Activated T-helper 1 cell treated with anti-CD3 and anti-CD28 coated beads, Interleukin-2, amount 50 U/mL, for 16 hours (primary cell): ENCODE data around the gene FBXL13.
"Not testable (repeated sequence)": the region's sequence is repeated elsewhere in the genome, so short reads cannot be mapped to it uniquely, and the experiment has no call there.

ENCODE experiments used
- DNase-seq, 2 donors: peaks; one replicate each; pipeline ENCODE4 v3.0.0-alpha.2; 2020; ENCODE audit warnings: low read depth in 1 of 2, low spot score in 1 of 2

FBXL13 gene

DNA sequence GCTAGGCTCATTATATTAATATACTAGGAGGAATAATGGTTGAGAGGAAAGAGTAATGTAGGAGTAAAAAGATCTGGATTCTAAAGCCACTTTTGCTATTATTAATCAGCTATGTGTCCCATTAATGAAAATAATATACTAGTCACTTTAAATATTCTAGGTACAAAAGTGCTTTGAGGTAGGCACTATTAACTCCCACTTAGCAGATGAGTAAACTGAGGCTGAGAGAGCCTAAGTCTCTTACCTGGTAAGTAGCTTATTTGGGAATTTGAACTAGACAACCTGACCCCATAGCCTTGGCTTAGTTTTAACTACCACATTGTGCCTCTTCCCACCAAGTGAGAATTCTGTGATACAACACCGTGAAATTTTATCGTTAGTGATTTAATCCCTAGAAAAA lies 6.3 kb upstream of the FBXL13 start:
- no peak for DNase-seq

DNA sequence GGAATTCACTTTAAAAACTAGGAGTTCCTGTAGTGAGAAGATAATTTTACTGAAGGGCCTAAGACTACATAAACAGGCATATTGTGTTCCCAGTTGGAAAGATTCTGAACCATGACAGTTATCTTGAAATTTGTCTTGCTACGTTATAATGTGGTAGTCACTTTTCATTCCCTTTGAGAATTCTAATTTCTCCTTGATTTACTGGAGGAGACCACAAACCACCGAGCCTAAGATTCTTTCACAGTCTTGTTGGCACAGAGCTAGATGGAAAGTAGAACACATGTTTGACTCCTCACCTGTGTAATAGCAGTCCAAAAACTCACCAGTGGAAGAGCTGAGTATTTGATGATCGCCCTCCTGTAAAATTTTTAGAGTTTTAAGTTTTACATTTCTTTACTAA lies 5.2 kb upstream of the FBXL13 start:
- DNase-seq: no peak

GRCh38 chr7:103078226-103078625 lies 3.6 kb upstream of the FBXL13 start:
- not testable (repeated sequence) for DNase-seq

GRCh38 chr7:103077318-103077717 lies 2.7 kb upstream of the FBXL13 start:
- DNase-seq: no peak

GRCh38 chr7:103076764-103077163 lies 2.2 kb upstream of the FBXL13 start:
- DNase-seq: no peak

GRCh38 chr7:103075337-103075918 lies 832 bp upstream of the FBXL13 start:
- peak; percentile 25 to 59 for DNase-seq

DNA sequence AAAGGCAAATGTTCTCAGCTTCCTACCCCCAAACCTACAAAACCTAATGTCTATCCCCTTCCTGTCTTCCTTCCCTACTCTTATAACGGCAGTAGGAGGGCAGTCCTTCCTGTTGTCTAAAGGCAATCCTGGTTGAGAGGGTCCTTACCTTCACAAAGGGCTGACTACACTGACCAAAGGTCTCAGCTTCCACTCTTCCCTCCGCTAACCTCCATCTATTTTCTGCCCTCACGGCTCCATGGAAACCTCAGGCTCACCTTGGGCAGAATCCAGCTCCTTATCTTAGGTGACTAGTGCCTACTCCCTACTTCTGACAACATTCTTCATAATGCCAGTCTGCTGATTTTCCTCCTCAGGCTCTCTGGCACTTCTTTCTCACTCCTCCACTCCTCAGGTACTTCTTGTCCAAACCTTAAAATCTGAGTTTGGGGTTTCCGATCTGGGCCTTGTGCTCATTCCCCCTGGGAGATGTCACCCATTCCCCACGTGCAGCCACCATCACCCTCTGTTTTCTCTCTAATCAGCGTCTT lies 542 bp downstream of the FBXL13 start:
- DNase-seq: no peak

DNA sequence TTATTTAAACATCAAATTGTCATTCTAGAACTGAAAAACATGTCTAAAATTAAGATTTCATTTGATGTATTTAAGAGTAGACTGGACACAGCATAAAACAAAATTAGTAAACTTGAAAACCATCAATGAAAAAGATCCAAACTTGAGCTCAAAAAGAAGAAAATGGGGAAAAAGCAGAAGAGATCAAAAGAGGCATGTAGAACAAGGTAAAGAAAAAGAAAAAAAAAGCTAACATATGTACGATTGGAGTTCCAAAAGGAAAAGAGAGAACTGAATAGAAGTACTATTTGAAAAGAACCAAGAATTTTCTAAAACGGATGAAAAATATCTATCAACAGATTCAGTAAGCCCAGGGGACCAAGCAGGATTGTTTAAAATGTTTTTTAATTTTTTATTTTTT lies 3.6 kb downstream of the FBXL13 start:
- DNase-seq: no peak

- no peak for DNase-seq
Measured at GRCh38 chr7:103068414-103069403, 5.9 kb downstream of the FBXL13 start.

DNA sequence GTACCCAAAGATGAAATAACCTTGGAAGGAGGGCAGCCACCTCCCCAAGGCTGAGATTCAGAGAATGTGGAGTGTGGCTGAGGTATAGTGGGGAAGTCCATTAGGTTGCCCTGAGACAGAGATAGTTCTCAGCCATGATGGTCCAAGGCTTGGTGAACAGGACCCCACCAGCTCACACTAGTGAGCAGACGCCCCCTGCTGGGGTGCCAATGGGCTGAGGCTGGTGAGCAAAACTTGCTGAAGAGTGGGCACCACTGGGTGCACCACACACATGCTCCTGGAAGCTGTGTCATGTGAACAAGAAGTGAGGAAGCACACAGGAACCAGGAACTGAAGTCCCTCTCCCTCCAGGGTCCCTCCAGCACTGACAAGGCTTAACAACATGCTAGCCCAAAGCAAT lies 8.9 kb downstream of the FBXL13 start:
- DNase-seq: no peak

- no peak for DNase-seq
Measured at GRCh38 chr7:103063895-103064294, 10.7 kb downstream of the FBXL13 start.

DNA sequence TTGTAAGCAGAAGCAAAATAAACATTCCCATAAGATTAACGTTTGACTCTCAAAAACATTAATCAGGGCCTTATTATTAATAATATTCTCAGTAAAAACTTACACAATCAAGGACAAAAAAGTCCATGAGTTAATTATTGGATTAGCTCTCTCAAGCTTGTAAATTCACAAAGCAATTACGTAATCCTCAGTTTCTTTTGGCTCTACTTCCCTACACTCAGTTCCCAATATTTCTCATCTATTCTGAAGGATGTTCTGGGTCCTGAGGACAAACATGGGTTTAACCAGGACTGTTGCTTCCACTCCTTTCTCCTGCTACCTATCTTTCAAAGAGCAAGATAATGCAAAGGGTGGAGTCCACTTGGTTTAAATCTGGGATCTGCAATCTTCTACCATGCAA lies 15.1 kb downstream of the FBXL13 start:
- no peak for DNase-seq

- DNase-seq: no peak
Measured at GRCh38 chr7:103058122-103058521, 16.5 kb downstream of the FBXL13 start.

- DNase-seq: not testable (repeated sequence)
Measured at GRCh38 chr7:103056006-103056405, 18.6 kb downstream of the FBXL13 start.

DNA sequence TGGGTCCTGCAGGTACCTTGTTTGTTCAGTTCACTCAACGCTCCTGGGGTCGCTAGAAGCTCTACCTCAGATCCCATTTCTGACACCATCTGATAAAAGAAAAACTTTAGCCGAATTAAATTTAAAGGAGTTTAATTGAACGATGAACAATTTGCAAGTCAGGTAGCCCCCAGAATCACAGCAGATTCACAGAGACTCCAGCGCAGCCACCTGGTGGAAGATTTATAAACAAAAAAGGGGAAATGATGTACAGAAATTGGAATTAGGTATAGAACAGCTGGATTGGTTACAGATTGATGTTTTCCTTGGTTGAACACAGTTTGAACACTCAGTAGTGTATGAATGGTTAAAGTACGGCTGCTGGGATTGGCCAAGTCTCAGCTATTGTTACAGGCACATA lies 23.1 kb downstream of the FBXL13 start:
- no peak for DNase-seq

GRCh38 chr7:103048833-103049232 lies 25.8 kb downstream of the FBXL13 start:
- DNase-seq: no peak

- DNase-seq: not testable (repeated sequence)
Measured at GRCh38 chr7:103041815-103042214, 32.8 kb downstream of the FBXL13 start.

DNA sequence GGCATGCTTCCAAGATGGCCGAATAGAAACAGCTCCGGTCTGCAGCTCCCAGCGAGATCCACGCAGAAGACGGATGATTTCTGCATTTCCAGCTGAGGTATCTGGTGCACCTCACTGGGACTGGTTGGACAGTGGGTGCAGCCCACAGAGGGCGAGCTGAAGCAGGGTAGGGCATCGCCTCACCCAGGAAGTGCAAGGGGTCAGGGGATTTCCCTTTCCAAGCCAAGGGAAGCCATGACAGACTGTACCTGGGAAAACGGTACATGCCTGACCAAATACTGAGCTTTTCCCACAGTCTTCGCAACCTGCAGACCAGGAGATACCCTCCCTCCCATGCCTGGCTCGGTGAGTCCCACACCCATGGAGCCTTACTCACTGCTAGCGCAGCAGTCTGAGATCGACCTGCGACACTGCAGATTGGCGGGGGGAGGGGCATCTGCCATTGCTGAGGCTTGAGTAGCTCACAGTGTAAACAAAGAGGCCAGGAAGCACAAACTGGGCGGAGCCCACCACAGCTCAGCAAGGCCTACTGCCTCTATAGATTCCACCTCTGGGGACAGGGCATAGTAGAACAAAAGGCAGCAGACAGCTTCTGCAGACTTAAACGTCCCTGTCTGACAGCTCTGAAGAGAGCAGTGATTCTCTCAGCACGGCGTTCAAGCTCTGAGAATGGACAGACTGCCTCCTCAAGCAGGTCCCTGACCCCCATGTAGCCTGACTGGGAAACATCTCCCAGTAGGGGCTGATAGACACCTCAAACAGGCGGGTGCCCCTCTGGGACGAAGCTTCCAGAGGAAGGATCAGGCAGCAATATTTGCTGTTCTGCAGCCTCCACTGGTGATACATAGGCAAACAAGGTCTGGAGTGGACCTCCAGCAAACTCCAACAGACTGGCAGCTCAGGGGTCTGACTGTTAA lies 36.5 kb downstream of the FBXL13 start:
- not testable (repeated sequence) for DNase-seq

GRCh38 chr7:103037476-103037822 lies 37.1 kb downstream of the FBXL13 start:
- DNase-seq: no peak

DNA sequence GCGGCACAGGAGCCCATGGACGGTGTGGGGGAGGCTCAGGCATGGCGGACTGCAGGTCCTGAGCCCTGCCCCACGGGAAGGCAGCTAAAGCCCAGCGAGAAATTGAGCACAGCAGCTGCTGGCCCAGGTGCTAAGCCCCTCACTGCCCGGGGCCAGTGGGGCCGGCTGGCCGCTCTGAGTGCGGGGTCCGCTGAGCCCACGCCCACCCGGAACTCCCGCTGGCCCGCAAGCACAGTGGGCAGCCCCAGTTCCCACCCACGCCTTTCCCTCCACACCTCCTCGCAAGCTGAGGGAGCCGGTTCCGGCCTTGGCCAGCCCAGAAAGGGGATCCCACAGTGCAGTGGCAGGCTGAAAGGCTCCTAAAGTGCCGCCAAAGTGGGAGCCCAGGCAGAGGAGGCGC lies 40.3 kb downstream of the FBXL13 start:
- DNase-seq: not testable (repeated sequence)

GRCh38 chr7:103031781-103032180 lies 42.8 kb downstream of the FBXL13 start:
- no peak for DNase-seq
